ENCODE measurements around the gene OR13J1. TPM values are rescaled to one million over a fixed set of nuclear protein-coding genes. Genes with fewer than 3 reads are reported as not detected.
A peak's percentile ranks its signal among the peaks of the same experiment; 100 is the strongest.

The OR13J1 gene
- total RNA-seq, 4 donors from 2014 or later: not detected

DNA sequence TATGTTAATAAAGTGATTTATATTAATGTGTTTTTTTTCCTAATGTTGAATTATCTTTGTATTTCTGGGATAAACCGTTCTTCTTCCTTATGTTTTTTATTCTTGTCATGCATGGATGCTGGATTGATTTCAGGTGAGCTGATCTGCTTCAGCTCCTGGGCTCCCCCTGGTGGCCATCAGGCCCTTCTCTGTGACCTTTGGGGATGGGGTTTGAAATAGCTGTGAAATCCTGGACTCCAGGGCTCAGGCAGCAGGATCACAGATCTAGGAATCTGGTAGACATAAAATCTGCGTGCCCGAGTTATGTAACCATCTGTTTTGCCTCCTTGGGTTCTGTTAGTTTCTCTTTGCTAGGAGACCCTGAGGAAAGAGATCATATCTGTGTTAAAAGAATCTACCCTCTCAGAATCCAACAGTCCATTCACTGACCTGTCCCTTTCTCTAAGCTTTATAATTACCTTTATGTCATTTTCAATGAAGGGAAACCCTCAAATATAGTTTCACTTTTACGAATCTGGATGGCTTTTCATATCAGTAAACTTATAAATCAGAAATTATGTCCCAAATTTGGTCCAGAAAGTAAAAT, 12.2 kb upstream of the OR13J1 start:
- 1% methylated on average over 4 of the region's 4 CpGs for WGBS, 2 donors
- TF ChIP-seq, protein P1, sequence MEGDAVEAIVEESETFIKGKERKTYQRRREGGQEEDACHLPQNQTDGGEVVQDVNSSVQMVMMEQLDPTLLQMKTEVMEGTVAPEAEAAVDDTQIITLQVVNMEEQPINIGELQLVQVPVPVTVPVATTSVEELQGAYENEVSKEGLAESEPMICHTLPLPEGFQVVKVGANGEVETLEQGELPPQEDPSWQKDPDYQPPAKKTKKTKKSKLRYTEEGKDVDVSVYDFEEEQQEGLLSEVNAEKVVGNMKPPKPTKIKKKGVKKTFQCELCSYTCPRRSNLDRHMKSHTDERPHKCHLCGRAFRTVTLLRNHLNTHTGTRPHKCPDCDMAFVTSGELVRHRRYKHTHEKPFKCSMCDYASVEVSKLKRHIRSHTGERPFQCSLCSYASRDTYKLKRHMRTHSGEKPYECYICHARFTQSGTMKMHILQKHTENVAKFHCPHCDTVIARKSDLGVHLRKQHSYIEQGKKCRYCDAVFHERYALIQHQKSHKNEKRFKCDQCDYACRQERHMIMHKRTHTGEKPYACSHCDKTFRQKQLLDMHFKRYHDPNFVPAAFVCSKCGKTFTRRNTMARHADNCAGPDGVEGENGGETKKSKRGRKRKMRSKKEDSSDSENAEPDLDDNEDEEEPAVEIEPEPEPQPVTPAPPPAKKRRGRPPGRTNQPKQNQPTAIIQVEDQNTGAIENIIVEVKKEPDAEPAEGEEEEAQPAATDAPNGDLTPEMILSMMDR (IDR thresholded peaks at IDR 0.05): peak in 1 of 3 donors; percentile 73
- no peak for TF ChIP-seq POLR2A (IDR thresholded peaks at IDR 0.05)
- no peak overlapping the region for H3K4me3 ChIP-seq (ENCODE audit: low read depth, poor library complexity, severe bottlenecking)
- intact Hi-C loops (cut with DNase I; ENCODE audit: low total_unique reads): loop anchor here (5.0 kb wide), 1 partner anchor 90 kb away; the partner anchor contains the start of gene NPR2
- DNase-seq (ENCODE audit: low spot score in 2 of 2): peak; percentile 81 to 97

- TF ChIP-seq, protein P1 (IDR thresholded peaks at IDR 0.05): no peak
- no peak for TF ChIP-seq POLR2A (IDR thresholded peaks at IDR 0.05)
- DNase-seq (ENCODE audit: low spot score in 2 of 2): no peak
- 75 to 78% methylated on average over 3 of the region's 3 CpGs for WGBS, 2 donors
- intact Hi-C loops (cut with DNase I; ENCODE audit: low total_unique reads): loop anchor here (10.0 kb wide), 1 partner anchor 728 kb away; no protein-coding TSS in a partner anchor
- no peak overlapping the region for H3K4me3 ChIP-seq (ENCODE audit: low read depth, poor library complexity, severe bottlenecking)
Measured at GRCh38 chr9:35872505-35872904, 2.3 kb upstream of the OR13J1 start.

- TF ChIP-seq POLR2A (IDR thresholded peaks at IDR 0.05): no peak
- TF ChIP-seq, protein P1 (IDR thresholded peaks at IDR 0.05): no peak
- WGBS, 2 donors: 45 to 50% methylated on average over 3 of the region's 3 CpGs
- intact Hi-C loops (cut with DNase I; ENCODE audit: low total_unique reads): loop anchor here (10.0 kb wide), 1 partner anchor 727 kb away; no protein-coding TSS in a partner anchor
- DNase-seq (ENCODE audit: low spot score in 2 of 2): peak in 1 of 2 donors; percentile 15
- H3K4me3 ChIP-seq (ENCODE audit: low read depth, poor library complexity, severe bottlenecking): no peak overlapping the region
Measured at GRCh38 chr9:35871545-35871944, 1.3 kb upstream of the OR13J1 start.

DNA sequence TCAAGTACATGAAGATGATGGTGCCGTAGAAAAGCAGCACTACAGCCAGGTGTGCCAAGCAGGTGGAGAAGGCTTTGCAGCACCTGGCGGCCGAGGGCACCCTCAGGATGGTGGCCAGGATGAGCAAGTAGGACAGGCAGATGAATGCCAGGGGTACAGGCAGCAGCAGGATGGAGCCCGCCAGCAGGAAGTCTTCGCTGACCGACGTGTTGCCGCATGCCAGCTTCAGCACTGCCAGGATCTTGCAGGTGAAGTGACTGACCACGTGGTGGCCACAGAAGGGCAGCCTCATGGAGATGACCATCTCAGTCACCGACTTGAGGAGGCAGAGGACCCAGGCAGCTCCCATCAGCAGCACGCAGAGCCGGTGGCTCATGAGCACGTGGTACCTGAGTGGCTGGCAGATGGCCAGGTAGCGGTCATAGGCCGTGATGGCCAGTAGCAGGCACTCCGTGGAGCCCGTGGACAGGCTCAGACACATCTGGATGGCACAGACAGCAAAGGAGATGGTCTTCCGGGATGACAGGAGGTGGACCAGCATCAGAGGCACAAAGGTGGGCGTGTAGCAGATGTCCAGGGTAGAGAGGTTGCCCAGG, 482 bp downstream of the OR13J1 start:
- intact Hi-C loops (cut with DNase I; ENCODE audit: low total_unique reads): loop anchor here (10.0 kb wide), 1 partner anchor 725 kb away; no protein-coding TSS in a partner anchor
- TF ChIP-seq POLR2A (IDR thresholded peaks at IDR 0.05): no peak
- TF ChIP-seq, protein P1 (IDR thresholded peaks at IDR 0.05): no peak
- WGBS, 2 donors: 78 to 84% methylated on average over 16 to 17 of the region's 19 CpGs
- no peak overlapping the region for H3K4me3 ChIP-seq (ENCODE audit: low read depth, poor library complexity, severe bottlenecking)
- peak in 1 of 2 donors; percentile 10 for DNase-seq (ENCODE audit: low spot score in 2 of 2)

DNA sequence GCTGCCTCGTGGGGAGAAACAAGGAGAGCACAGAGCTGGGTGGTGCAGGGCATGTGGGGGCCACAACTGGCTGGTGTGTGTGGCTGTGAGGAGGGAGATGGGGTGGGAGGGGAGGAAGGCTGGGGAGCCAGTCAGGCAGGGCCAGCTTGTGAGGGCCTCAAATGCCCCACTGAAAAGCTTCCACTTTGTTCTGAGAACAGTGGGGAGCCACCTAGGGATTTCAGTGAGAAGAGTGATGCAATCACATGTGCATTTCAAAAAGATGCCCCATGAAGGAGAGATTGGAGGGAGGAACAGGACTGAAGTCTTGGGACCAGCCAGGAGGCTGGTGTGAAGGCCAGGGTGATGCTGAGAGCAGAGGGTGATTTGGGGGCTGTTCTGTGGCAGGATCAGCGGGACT, 1.3 kb downstream of the OR13J1 start:
- intact Hi-C loops (cut with DNase I; ENCODE audit: low total_unique reads): no loop called here
- no peak overlapping the region for H3K4me3 ChIP-seq (ENCODE audit: low read depth, poor library complexity, severe bottlenecking)
- DNase-seq (ENCODE audit: low spot score in 2 of 2): peak in 1 of 2 donors; percentile 7
- 79 to 82% methylated on average over 2 of the region's 2 CpGs for WGBS, 2 donors
- TF ChIP-seq, protein P1 (IDR thresholded peaks at IDR 0.05): no peak
- no peak for TF ChIP-seq POLR2A (IDR thresholded peaks at IDR 0.05)
